ENCODE results near the gene REV3L. TPM values are rescaled to one million over a fixed set of nuclear protein-coding genes. Genes with fewer than 3 reads are reported as not detected.

The REV3L gene
- total and polyA plus RNA-seq, 2 of the 13 experiments (the other 11 are each of a cell fraction or from before 2014, with no cell fraction given) = 12.8 to 31.3 TPM

DNA sequence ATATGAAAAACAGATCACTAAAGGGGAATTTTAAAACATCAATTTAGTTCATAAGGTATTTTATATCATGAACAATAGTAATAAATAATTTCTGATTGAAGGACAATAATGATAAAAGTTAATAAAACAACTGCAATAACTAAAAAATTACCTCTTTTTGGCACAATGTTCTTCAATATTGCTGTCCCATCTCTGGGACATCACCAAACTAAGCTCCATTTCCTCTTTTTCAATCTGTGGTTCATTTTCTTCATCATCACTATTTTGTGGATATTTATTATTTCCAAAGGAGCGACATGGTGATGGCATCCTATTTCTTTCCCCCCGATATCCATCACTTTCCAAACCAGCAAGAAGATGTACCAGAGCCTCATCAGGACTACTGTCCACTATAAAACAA, 103.2 kb downstream of the REV3L start:
- Histone ChIP-seq H3K27me3 (ENCODE audit: control insufficient read depth in 1 of 2, insufficient read depth in 2 of 2, low read length in 2 of 2) (no peaks in the 10 kb centered on the region), H3K9me3 (ENCODE audit: low read length) (no peaks in the 10 kb centered on the region), H4K20me1 (ENCODE audit: insufficient read depth, low read length) (no peaks in the 10 kb centered on the region), H2AFZ (ENCODE audit: low read length) (no peak overlapping the region), H3K79me2 (ENCODE audit: insufficient read depth, low read length) (no peaks in the 10 kb centered on the region), H3K4me3 (replicated peaks in 1 of 3; ENCODE audit: insufficient read depth in 1 of 3, low read depth in 2 of 3, low read length in 3 of 3) (no peak overlapping the region), H3K9ac (ENCODE audit: insufficient read depth, low read depth, low read length) (no peak overlapping the region), H3K4me2 (ENCODE audit: low read depth, low read length) (no peak overlapping the region), H3K36me3 (replicated peaks in 1 of 2; ENCODE audit: control insufficient read depth in 1 of 2, insufficient read depth in 2 of 2, low read length in 2 of 2) (peaks cover 11 to 51% of the 10 kb centered on the region in 2 experiments), H3K27ac (ENCODE audit: extremely low read length, insufficient read depth, low read length) (no peak overlapping the region), H3K4me1 (ENCODE audit: insufficient read depth, low read length) (no peaks in the 10 kb centered on the region)
- ChIA-PET CTCF (ENCODE audit: low intra/inter-chr PET ratio, low total read pairs) (no interaction called here), POLR2A (no interaction called here)
- DNase-seq (ENCODE audit: low spot score) (no peak), ATAC-seq (no peak), FAIRE-seq (no peak)
- BruUV-seq (replicated peaks) = no TSS peak
- in situ Hi-C loops (cut with HindIII; ENCODE audit: extremely low pct_ligation_motif_present, low pct_unique_long_range_greater_than_20kb) = no loop called here
- WGBS (ENCODE audit: low lambda C conversion rate) = 95% methylated on average over 2 of the region's 2 CpGs
- intact Hi-C loops (cut with micrococcal nuclease; ENCODE audit: unreplicated experiment) = no loop called here
- TF ChIP-seq RBFOX2 (IDR thresholded peaks at IDR 0.05; ENCODE audit: low read depth, low read length) = no peak
- TF ChIP-seq SMARCE1 (IDR thresholded peaks at IDR 0.05; ENCODE audit: borderline replicate concordance) = no peak
- no peak for TF ChIP-seq ZNF772 (CRISPR knock-in tag; IDR thresholded peaks at IDR 0.05)
- no peak for TF ChIP-seq RXRA (CRISPR knock-in tag; IDR thresholded peaks at IDR 0.05)
- no peak for TF ChIP-seq ZNF180 (CRISPR knock-in tag; IDR thresholded peaks at IDR 0.05; ENCODE audit: borderline replicate concordance, low read depth)
- TF ChIP-seq, protein P1, sequence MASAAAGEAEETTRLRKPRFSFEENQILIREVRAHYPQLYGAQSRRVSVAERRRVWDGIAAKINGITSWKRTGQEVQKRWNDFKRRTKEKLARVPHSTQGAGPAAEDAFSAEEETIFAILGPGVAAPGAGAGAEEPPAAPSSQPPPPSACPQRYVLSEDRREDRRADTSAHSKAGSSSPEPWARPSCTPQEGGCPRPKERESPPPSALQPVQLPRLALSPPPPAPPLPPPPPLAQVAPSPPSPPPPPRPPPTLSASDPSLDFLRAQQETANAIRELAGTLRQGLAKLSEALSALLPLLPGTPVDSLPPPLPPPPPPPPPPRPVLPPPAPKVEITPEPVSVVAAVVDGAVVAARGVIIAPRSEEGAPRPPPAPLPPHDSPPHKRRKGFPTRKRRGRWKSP (CRISPR knock-in tag; IDR thresholded peaks at IDR 0.05) = no peak
- TF ChIP-seq, protein P2, sequence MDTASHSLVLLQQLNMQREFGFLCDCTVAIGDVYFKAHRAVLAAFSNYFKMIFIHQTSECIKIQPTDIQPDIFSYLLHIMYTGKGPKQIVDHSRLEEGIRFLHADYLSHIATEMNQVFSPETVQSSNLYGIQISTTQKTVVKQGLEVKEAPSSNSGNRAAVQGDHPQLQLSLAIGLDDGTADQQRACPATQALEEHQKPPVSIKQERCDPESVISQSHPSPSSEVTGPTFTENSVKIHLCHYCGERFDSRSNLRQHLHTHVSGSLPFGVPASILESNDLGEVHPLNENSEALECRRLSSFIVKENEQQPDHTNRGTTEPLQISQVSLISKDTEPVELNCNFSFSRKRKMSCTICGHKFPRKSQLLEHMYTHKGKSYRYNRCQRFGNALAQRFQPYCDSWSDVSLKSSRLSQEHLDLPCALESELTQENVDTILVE (CRISPR knock-in tag; IDR thresholded peaks at IDR 0.05) = no peak
- TF ChIP-seq ARHGAP35 (CRISPR knock-in tag; IDR thresholded peaks at IDR 0.05; ENCODE audit: borderline replicate concordance) = no peak
- no peak for TF ChIP-seq ZMYM2 (CRISPR knock-in tag; IDR thresholded peaks at IDR 0.05)
- TF ChIP-seq MIXL1 (CRISPR knock-in tag; IDR thresholded peaks at IDR 0.05) = no peak
- TF ChIP-seq, protein P3, sequence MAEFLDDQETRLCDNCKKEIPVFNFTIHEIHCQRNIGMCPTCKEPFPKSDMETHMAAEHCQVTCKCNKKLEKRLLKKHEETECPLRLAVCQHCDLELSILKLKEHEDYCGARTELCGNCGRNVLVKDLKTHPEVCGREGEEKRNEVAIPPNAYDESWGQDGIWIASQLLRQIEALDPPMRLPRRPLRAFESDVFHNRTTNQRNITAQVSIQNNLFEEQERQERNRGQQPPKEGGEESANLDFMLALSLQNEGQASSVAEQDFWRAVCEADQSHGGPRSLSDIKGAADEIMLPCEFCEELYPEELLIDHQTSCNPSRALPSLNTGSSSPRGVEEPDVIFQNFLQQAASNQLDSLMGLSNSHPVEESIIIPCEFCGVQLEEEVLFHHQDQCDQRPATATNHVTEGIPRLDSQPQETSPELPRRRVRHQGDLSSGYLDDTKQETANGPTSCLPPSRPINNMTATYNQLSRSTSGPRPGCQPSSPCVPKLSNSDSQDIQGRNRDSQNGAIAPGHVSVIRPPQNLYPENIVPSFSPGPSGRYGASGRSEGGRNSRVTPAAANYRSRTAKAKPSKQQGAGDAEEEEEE (CRISPR knock-in tag; IDR thresholded peaks at IDR 0.05; ENCODE audit: borderline replicate concordance) = no peak
- TF ChIP-seq, protein P4, sequence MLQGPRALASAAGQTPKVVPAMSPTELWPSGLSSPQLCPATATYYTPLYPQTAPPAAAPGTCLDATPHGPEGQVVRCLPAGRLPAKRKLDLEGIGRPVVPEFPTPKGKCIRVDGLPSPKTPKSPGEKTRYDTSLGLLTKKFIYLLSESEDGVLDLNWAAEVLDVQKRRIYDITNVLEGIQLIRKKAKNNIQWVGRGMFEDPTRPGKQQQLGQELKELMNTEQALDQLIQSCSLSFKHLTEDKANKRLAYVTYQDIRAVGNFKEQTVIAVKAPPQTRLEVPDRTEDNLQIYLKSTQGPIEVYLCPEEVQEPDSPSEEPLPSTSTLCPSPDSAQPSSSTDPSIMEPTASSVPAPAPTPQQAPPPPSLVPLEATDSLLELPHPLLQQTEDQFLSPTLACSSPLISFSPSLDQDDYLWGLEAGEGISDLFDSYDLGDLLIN (CRISPR knock-in tag; IDR thresholded peaks at IDR 0.05; ENCODE audit: borderline replicate concordance) = no peak
- TF ChIP-seq, protein P5, sequence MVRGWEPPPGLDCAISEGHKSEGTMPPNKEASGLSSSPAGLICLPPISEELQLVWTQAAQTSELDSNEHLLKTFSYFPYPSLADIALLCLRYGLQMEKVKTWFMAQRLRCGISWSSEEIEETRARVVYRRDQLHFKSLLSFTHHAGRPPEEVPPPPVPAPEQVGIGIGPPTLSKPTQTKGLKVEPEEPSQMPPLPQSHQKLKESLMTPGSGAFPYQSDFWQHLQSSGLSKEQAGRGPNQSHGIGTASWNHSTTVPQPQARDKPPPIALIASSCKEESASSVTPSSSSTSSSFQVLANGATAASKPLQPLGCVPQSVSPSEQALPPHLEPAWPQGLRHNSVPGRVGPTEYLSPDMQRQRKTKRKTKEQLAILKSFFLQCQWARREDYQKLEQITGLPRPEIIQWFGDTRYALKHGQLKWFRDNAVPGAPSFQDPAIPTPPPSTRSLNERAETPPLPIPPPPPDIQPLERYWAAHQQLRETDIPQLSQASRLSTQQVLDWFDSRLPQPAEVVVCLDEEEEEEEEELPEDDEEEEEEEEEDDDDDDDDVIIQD (CRISPR knock-in tag; IDR thresholded peaks at IDR 0.05; ENCODE audit: low read depth) = no peak
- no peak for TF ChIP-seq TMF1 (CRISPR knock-in tag; IDR thresholded peaks at IDR 0.05; ENCODE audit: low read depth)
- no peak for TF ChIP-seq ZNF720 (CRISPR knock-in tag; IDR thresholded peaks at IDR 0.05)
- TF ChIP-seq ZNF766 (CRISPR knock-in tag; IDR thresholded peaks at IDR 0.05; ENCODE audit: borderline replicate concordance) = no peak
- TF ChIP-seq ARID2 (CRISPR knock-in tag; IDR thresholded peaks at IDR 0.05; ENCODE audit: borderline replicate concordance) = no peak
- no peak for TF ChIP-seq MEF2D (CRISPR knock-in tag; IDR thresholded peaks at IDR 0.05)
- TF ChIP-seq ZNF160 (CRISPR knock-in tag; IDR thresholded peaks at IDR 0.05) = no peak
- no peak for TF ChIP-seq ZNF230 (CRISPR knock-in tag; IDR thresholded peaks at IDR 0.05)

Data from HepG2 (cell line).